Kidney (tissue), 14 donors: ENCODE measurements around the gene PLB1. TPM values are rescaled to one million over a fixed set of nuclear protein-coding genes. Genes with fewer than 3 reads are reported as not detected.

Source experiments
- DNase-seq, 5 donors: peaks; one replicate each; pipeline ENCODE4 v3.0.0-alpha.2; 2013 to 2020
- FAIRE-seq: peaks from 2 replicates; lab custom pipeline; 2012; peaks lifted over from hg19 to GRCh38; lab: Jason Lieb, UNC
- H3K27ac ChIP-seq, 2 donors: one replicate each; pipeline ENCODE4 v1.7.0; 2013; ENCODE audit warnings: low read depth in 2 of 2, low read length in 2 of 2, inconsistent platforms in 1 of 2
- H3K27me3 ChIP-seq: one replicate; pipeline ENCODE4 v1.7.1; 2013; ENCODE audit warnings: low read length, inconsistent platforms; ENCODE audit not compliant: control insufficient read depth, insufficient read depth
- H3K36me3 ChIP-seq, 3 donors: one replicate each; pipeline versions ENCODE4 v1.7.0 to v1.7.1; 2013; ENCODE audit warnings: low read length in 3 of 3, control low read depth in 1 of 3, inconsistent platforms in 1 of 3; ENCODE audit not compliant: insufficient read depth in 3 of 3, control insufficient read depth in 2 of 3
- H3K4me1 ChIP-seq, 3 donors: one replicate each; pipeline versions ENCODE4 v1.7.0 to v1.7.1; 2013; ENCODE audit warnings: low read length in 3 of 3, inconsistent platforms in 1 of 3, low read depth in 1 of 3; ENCODE audit not compliant: control insufficient read depth in 2 of 3, insufficient read depth in 2 of 3
- H3K4me3 ChIP-seq, 3 donors: one replicate each; pipeline versions ENCODE4 v1.7.0 to v1.8.1; 2013; ENCODE audit warnings: low read length in 3 of 3, control low read depth in 1 of 3, inconsistent platforms in 1 of 3
- H3K9ac ChIP-seq, 3 donors: one replicate each; pipeline versions ENCODE4 v1.7.0 to v1.7.1; 2013; ENCODE audit warnings: low read length in 3 of 3, control low read depth in 1 of 3, inconsistent platforms in 1 of 3
- H3K9me3 ChIP-seq, 3 donors: one replicate each; pipeline versions ENCODE4 v1.7.0 to v1.7.1; 2013; ENCODE audit warnings: low read length in 3 of 3, control low read depth in 1 of 3, inconsistent platforms in 1 of 3; ENCODE audit not compliant: control insufficient read depth in 2 of 3, insufficient read depth in 1 of 3
- CTCF ChIP-seq: IDR thresholded peaks from 3 replicates; pipeline ENCODE4 v1.5.1; 2012; ENCODE audit warnings: mild to moderate bottlenecking, moderate library complexity, borderline replicate concordance; ENCODE audit not compliant: insufficient read depth; ENCODE audit errors: extremely low read depth
- intact Hi-C: fragments of 100-400 bp; cut with DNase I; formaldehyde crosslinking; loops from one replicate; pipeline ENCODE4 v1.11.1; 2022
- polyA plus RNA-seq: library from polyadenylated mRNA; stranded (reverse); fragments of 350-450 nt; fragmentation: Illumina TruSeq; extraction: RNeasy Lipid Tissue Mini Kit (QIAGEN cat#74804); gene quantifications from one replicate; pipeline ENCODE4 v1.2.3, GENCODE V29; 2014; ENCODE audit warnings: low read depth, low replicate concordance; ENCODE audit not compliant: insufficient read depth
- total RNA-seq: library from RNA; stranded (reverse); fragmentation: NEBNext Ultra II Directional; extraction: Animal tissue kit (Norgen Biotek cat#: 25700); gene quantifications from one replicate; pipeline ENCODE4 v1.2.1, GENCODE V29; 2021
- donor health status: control.
- donor health status: control.
- donor health status: control.
- donor health status: control.
- donor health status: control.
- donor health status: DM: yes; HTN: yes; CAD: no.
- donor health status: Normal renal cell carcinoma (clear cell type).

Gene PLB1
- total and polyA plus RNA-seq, 2 donors from 2014 or later, result 0.95 to 6.8 TPM

GRCh38 chr2:28674062-28674712 is 178.3 kb downstream of the PLB1 start:
- DNase-seq, result no peak
- FAIRE-seq, result no peak
- Histone ChIP-seq H3K27ac (no peak overlapping the region), H3K9me3 (peaks cover 0 to 5% (median 0%) of the 10 kb centered on the region in 3 donors), H3K9ac (no peak overlapping the region), H3K36me3 (no peaks in the 10 kb centered on the region), H3K27me3 (no peaks in the 10 kb centered on the region), H3K4me3 (no peak overlapping the region), H3K4me1 (no peaks in the 10 kb centered on the region)
- intact Hi-C loops, result no loop called here
- TF ChIP-seq CTCF, result no peak

GRCh38 chr2:28674713-28675068 is 178.8 kb downstream of the PLB1 start:
- no peak overlapping the region for H3K27ac ChIP-seq
- no peak overlapping the region for H3K4me3 ChIP-seq
- FAIRE-seq (no peak), DNase-seq (no peak)
- intact Hi-C loops, result no loop called here
- peaks cover 0 to 5% (median 0%) of the 10 kb centered on the region in 3 donors for H3K9me3 ChIP-seq
- no peak overlapping the region for H3K9ac ChIP-seq
- H3K27me3 ChIP-seq, result no peaks in the 10 kb centered on the region
- TF ChIP-seq CTCF, result no peak
- no peaks in the 10 kb centered on the region for H3K36me3 ChIP-seq
- no peaks in the 10 kb centered on the region for H3K4me1 ChIP-seq

GRCh38 chr2:28676152-28676835 is 180.4 kb downstream of the PLB1 start:
- intact Hi-C loops, result no loop called here
- H3K4me1 ChIP-seq, result peaks cover 0 to 8% (median 4%) of the 10 kb centered on the region in 3 donors
- peak in 1 of 5 donors; percentile 66 for DNase-seq
- no peak overlapping the region for H3K27ac ChIP-seq
- no peaks in the 10 kb centered on the region for H3K27me3 ChIP-seq
- no peak for FAIRE-seq
- no peak for TF ChIP-seq CTCF
- peaks cover 0 to 5% (median 0%) of the 10 kb centered on the region in 3 donors for H3K9me3 ChIP-seq
- H3K9ac ChIP-seq, result no peak overlapping the region
- no peak overlapping the region for H3K4me3 ChIP-seq
- no peaks in the 10 kb centered on the region for H3K36me3 ChIP-seq
